ENCODE data around the gene TNNC1.

DNA sequence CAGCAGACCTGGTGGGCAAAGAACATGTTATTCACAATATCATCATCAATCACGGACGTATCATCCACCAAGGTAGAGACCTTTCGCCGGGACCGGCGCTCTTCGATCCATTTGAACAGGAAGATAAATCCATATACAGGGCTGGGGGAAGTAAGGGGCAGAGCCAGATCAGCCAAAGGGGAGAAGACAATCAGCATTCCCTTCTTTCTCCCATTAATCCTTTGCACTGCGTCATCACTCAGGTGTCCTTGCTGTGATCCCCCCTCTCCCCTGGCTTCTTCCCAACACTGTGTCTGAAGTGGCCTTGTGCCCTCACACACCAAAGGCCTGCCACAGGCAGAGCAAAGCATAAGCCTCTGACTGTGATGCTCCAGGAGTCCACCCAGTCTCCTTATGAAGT, 45.4 kb downstream of the TNNC1 start:
- TF ChIP-seq, protein P1, sequence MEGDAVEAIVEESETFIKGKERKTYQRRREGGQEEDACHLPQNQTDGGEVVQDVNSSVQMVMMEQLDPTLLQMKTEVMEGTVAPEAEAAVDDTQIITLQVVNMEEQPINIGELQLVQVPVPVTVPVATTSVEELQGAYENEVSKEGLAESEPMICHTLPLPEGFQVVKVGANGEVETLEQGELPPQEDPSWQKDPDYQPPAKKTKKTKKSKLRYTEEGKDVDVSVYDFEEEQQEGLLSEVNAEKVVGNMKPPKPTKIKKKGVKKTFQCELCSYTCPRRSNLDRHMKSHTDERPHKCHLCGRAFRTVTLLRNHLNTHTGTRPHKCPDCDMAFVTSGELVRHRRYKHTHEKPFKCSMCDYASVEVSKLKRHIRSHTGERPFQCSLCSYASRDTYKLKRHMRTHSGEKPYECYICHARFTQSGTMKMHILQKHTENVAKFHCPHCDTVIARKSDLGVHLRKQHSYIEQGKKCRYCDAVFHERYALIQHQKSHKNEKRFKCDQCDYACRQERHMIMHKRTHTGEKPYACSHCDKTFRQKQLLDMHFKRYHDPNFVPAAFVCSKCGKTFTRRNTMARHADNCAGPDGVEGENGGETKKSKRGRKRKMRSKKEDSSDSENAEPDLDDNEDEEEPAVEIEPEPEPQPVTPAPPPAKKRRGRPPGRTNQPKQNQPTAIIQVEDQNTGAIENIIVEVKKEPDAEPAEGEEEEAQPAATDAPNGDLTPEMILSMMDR (IDR thresholded peaks at IDR 0.05) = no peak
- TF ChIP-seq POLR2A (IDR thresholded peaks at IDR 0.05) = peak in 1 of 2 donors; percentile 35

Measured in adrenal gland (tissue), 5 donors.